A673 (cell line): ENCODE measurements around the gene TEX50.

Experiments
- EZH2 ChIP-seq: fragments of 200-600 bp; sonication (generic); IDR thresholded peaks from 2 replicates; pipeline ENCODE4 v1.6.1; 2017; ENCODE audit warnings: borderline replicate concordance, low read depth, mild to moderate bottlenecking, mixed read lengths, antibody characterized with exemption, low read length; ENCODE audit not compliant: poor library complexity, severe bottlenecking
- TF ChIP-seq, protein P1 (sequence below): fragments of 300-800, 200-600 bp; sonication (generic); conservative IDR thresholded peaks from 2 replicates; pipeline ENCODE4 v1.5.1; 2017; ENCODE audit warnings: low read depth, mild to moderate bottlenecking, antibody characterized with exemption, low read length, moderate library complexity, mixed read lengths

DNA sequence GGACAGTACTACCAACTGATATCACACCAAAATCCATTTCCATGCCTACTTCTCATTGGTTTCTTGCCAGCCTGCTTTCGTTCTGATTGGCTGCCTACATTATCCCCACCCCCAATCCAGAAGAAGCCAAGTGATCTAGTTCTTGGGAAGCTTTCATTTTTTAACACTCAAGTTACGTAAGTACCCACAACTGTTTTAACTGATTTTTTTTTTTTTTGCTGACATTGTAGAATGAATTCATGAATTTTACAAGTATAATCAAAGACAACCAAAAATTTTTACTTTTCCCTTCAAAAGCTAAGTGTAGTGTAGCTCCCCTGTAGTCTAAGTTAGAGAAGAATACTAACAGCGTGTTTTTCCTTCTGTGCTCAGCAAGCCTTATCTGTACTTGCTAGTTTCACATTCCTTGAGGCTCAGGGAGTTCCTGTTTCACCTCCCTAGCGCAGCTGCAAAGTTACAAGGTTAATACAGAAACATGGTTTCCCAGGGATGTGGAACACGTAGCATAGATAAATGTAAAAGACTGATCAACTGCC is 32.0 kb upstream of the TEX50 start, which contains the start of gene SLC9C2:
- TF ChIP-seq, protein P1, sequence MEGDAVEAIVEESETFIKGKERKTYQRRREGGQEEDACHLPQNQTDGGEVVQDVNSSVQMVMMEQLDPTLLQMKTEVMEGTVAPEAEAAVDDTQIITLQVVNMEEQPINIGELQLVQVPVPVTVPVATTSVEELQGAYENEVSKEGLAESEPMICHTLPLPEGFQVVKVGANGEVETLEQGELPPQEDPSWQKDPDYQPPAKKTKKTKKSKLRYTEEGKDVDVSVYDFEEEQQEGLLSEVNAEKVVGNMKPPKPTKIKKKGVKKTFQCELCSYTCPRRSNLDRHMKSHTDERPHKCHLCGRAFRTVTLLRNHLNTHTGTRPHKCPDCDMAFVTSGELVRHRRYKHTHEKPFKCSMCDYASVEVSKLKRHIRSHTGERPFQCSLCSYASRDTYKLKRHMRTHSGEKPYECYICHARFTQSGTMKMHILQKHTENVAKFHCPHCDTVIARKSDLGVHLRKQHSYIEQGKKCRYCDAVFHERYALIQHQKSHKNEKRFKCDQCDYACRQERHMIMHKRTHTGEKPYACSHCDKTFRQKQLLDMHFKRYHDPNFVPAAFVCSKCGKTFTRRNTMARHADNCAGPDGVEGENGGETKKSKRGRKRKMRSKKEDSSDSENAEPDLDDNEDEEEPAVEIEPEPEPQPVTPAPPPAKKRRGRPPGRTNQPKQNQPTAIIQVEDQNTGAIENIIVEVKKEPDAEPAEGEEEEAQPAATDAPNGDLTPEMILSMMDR, result no peak
- no peak for TF ChIP-seq EZH2
